NCI-H2029 treated with DMSO at 0.1 percent for 48 hours (cell line): ENCODE measurements around the gene TGFB1.
"Not testable (repeated sequence)": the region's sequence is repeated elsewhere in the genome, so short reads cannot be mapped to it uniquely, and the experiment has no call there.

Source experiments
- DNase-seq: peaks from one replicate; lab custom pipeline; 2025; lab: John Stamatoyannopoulos, UW

TGFB1 gene

GRCh38 chr19:41353466-41354342 lies at the start of gene TGFB1:
TSS of gene TGFB1 (minus strand) at chr19:41353922. CDS start at chr19:41353044, 878 bp downstream.
- DNase-seq = no peak

DNA sequence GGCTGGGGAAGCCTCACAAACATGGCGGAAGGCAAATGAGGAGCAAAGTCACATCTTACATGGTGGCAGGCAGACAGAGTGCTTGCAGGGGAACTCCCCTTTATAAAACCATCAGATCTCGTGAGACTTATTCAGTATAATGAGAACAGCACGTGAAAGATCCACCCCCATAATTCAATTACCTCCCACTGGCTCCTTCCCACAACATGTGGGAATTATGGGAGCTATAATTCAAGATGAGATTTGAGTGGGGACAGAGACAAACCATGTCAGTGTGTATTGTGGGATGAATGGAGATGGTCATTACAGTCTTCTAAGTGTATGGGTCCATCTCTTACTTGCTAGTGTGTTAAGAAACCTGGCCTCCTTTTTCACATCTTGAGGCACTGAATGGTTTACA lies 48.3 kb upstream of the TGFB1 start:
- DNase-seq = no peak

GRCh38 chr19:41401483-41401882 lies 47.8 kb upstream of the TGFB1 start:
- DNase-seq = no peak

DNA sequence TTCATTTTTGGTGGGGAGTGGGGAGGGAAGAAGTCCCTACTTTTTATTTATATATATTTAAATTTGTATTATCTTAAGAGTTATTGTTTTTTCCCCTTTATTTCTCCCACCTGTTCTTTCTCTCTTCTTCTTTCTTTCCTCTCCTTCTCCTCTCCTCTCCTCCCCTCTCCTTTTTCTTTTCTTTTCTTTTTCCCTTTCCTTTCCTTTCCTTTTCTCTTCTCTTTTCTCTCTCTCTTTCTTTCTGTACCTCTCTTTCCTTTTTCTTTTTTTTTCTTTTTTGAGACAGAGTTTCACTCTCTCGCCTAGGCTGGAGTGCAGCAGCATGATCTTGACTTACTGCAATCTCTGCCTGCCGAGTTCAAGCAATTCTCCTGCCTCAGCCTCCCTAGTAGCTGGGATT lies 45.8 kb upstream of the TGFB1 start:
- no peak for DNase-seq

DNA sequence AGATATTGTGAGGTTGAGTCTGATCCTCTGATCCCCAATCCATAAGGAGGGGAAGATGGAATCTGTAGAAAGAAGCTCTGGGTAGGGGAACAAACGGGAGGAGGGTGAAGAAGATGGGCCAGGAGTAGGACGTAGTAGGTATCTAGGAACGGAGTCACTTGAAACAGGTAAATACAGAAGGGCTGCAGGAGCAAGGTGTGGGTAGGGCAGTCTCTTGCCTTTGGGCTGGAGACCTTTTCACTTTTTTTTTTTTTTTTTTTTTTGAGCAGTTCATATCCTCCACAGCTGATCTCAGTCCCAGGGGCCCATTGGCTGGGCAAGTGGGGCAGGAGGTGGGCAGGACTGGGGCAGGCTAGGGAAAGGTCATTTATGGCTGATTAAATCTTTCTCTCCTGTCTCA lies 45.4 kb upstream of the TGFB1 start:
- DNase-seq = no peak

GRCh38 chr19:41398598-41398997 lies 44.9 kb upstream of the TGFB1 start:
- no peak for DNase-seq

DNA sequence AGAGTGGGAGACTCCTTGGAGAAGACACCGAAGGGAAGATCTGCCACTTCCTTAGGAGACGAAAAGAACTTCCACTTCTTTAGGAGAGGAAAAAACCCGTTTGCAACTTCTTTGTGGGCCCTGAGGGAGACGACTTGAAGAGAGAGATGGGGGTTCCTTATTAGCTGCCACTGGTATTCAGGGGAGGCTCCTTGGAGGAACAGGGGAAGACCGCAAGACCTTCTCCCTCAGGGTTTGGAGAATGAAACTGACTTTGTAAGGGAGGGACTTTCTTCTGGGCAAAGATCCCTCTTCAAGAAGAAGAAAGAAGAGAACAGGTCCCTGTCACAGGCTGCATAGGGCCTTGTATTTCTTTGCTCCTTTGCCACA lies 44.3 kb upstream of the TGFB1 start:
- no peak for DNase-seq

- peak; percentile 99 for DNase-seq
Observed at GRCh38 chr19:41397086-41398049, 43.6 kb upstream of the TGFB1 start, which contains the start of the genes BCKDHA and EXOSC5. TSS of gene BCKDHA (plus strand) at chr19:41397818. CDS start at chr19:41397828, 10 bp downstream. TSS of gene EXOSC5 (minus strand) at chr19:41397359. CDS start at chr19:41397328, 31 bp downstream.

GRCh38 chr19:41395355-41395754 lies 41.6 kb upstream of the TGFB1 start:
- no peak for DNase-seq

GRCh38 chr19:41392775-41393174 lies 39.1 kb upstream of the TGFB1 start:
- no peak for DNase-seq

GRCh38 chr19:41391618-41392017 lies 37.9 kb upstream of the TGFB1 start:
- no peak for DNase-seq

GRCh38 chr19:41386442-41386841 lies 32.7 kb upstream of the TGFB1 start:
- no peak for DNase-seq

- DNase-seq = no peak
Observed at GRCh38 chr19:41384351-41384750, 30.6 kb upstream of the TGFB1 start.

DNA sequence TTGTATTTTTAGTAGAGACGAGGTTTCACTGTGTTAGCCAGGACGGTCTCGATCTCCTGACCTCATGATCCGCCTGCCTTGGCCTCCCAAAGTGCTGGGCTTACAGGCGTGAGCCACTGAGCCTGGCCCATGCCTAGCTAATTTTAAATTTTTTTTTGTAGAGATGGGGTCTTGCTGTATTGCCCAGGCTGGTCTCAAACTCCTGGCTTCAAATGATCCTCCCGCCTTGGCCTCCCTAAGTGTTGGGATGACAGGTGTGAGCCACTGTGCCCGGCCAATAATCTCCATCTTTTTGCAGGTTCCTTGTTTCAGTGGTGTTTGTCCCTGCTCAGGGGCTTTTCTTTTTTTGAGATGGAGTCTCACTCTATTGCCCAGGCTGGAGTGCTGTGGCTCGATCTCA lies 27.8 kb upstream of the TGFB1 start:
- DNase-seq = not testable (repeated sequence)

DNA sequence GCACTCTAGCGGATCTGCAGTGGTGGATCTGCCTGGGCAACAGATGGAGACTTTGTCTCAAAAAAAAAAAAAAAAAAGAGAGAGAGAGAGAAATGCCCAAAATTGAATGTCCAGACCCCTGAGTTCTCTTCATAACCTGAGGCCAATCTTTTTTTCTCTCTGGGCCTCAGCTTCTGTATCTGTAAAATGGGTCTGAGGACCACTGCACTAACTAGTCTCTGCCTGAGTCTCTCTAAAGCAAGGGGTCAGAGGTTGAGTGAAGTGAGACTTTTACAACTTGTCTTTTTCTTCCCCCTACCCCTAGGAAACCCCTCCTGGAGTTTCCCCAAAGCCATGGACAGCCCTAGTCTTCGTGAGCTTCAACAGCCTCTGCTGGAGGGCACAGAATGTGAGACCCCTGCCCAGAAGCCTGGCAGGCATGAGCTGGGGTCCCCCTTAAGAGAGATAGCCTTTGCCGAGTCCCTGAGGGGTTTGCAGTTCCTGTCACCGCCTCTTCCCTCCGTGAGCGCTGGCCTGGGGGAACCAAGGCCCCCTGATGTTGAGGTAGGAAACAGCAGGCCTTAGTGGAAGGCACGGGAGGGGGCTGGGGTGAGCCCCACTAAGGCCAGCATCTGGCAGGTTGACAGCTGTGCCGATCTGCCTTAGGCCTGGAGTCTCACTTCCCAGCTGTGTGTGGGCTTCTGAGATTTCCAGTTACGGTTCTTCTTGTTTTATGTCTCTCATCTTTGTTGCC lies 24.4 kb upstream of the TGFB1 start:
- no peak for DNase-seq

GRCh38 chr19:41376998-41377365 lies 23.3 kb upstream of the TGFB1 start:
- DNase-seq = no peak

DNA sequence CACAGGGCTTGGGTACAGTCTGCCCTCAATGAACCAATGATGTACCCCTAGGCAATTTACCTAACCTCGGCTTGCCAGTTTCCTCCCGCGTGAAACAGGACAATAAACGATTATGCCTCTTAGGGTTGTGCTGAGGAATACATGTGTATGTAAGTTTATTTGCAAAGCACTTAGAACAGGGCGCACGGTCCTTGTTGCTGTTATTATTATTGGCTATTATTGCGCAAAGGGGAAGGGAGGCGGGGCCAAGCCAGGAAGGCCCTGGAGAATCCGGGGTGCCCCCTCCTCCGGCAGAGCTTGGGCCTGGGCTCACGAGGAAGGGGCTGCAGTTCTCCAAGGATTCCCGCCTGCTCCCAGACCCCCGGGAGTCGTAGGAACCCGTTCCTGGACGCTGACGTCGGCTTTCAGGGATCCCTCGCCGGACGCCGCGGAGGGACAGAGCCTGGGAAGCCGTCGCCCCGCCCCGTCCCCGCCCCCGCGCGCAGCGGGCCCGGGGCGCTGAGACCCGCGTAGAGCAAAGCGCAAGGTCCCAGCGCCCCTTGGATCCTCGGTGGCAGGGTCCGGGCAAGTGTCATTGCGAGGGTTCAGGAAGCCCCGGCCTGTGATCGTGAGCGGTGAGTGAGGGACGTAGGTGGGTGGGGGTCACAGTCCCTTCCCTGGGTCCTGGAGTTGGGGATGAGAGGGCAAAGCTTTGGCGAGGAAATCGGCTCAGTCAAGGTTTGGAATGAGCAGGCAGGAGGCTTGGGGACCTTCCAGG lies 22.7 kb upstream of the TGFB1 start, which contains the start of gene TMEM91:
Gene TMEM91, plus strand, starts transcription at position 293 of the 757 bp plus-strand sequence. CDS start 1,777 bp downstream, outside the sequence.
- DNase-seq = peak; percentile 21

DNA sequence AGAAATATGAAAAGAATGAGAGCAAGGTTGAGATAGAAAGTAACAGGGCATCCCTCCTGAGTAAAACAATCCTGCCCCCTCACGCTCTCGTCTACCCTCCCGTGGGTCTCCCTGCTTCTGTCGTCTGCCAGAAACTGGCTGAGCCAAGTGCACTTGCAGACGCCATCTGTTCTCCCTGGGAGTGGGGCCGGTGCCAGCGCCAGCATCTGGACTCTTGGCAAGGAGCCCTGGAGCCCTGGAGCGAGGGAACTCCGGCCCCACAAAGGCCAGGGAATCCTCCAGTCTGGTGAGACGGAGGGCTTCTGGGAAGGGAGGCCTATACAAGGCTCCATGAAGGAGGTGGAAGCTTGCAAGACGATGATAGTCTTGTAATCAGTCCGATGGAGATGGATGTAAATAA lies 20.3 kb upstream of the TGFB1 start:
- peak; percentile 88 for DNase-seq

- no peak for DNase-seq
Observed at GRCh38 chr19:41372501-41372900, 18.8 kb upstream of the TGFB1 start.

GRCh38 chr19:41371541-41371940 lies 17.8 kb upstream of the TGFB1 start:
- DNase-seq = no peak

GRCh38 chr19:41371119-41371518 lies 17.4 kb upstream of the TGFB1 start:
- not testable (repeated sequence) for DNase-seq
